ENCODE results near the gene NEDD8. TPM values are rescaled to one million over a fixed set of nuclear protein-coding genes. Genes with fewer than 3 reads are reported as not detected.
A peak's percentile ranks its signal among the peaks of the same experiment; 100 is the strongest.

NEDD8 gene
- total RNA-seq, 4 donors from 2014 or later: 42.2 to 113 (median 69.9) TPM

DNA sequence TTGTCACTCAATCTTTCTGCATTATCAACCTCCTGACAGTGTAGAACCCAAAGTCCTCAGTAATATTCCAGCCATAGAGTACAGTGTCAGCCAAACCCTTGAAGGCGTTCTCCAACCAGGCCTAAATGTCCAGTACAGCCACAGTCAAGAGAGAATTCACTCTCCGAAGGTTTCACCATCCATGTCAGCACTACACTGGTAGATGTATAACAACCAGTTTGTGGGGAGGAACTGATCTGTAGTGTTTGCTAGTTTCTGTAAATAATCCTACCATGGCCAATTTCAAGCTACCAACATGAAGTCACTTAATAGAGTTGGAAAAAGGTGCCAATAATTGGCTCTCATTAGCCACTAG, 15.8 kb downstream of the NEDD8 start:
- TF ChIP-seq EP300 (IDR thresholded peaks at IDR 0.05; ENCODE audit: low read depth) (no peak), POLR2A (IDR thresholded peaks at IDR 0.05) (no peak), POLR2AphosphoS5 (IDR thresholded peaks at IDR 0.05) (no peak)
- TF ChIP-seq, protein P1, sequence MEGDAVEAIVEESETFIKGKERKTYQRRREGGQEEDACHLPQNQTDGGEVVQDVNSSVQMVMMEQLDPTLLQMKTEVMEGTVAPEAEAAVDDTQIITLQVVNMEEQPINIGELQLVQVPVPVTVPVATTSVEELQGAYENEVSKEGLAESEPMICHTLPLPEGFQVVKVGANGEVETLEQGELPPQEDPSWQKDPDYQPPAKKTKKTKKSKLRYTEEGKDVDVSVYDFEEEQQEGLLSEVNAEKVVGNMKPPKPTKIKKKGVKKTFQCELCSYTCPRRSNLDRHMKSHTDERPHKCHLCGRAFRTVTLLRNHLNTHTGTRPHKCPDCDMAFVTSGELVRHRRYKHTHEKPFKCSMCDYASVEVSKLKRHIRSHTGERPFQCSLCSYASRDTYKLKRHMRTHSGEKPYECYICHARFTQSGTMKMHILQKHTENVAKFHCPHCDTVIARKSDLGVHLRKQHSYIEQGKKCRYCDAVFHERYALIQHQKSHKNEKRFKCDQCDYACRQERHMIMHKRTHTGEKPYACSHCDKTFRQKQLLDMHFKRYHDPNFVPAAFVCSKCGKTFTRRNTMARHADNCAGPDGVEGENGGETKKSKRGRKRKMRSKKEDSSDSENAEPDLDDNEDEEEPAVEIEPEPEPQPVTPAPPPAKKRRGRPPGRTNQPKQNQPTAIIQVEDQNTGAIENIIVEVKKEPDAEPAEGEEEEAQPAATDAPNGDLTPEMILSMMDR (IDR thresholded peaks at IDR 0.05): no peak
- Histone ChIP-seq H3K9me3 (no peaks in the 10 kb centered on the region), H3K36me3 (no peaks in the 10 kb centered on the region), H3K4me1 (peaks cover 15 to 33% (median 19%) of the 10 kb centered on the region in 4 donors), H3K27me3 (no peaks in the 10 kb centered on the region), H3K27ac (peak overlapping the region; percentile 88 to 97 (median 97)), H3K4me3 (peak overlapping the region in 1 of 4 donors; percentile 74)
- no peak for DNase-seq
- whole genome bisulfite sequencing, 2 donors (ENCODE audit: low coverage in 1 of 2): 84 to 86% methylated on average over 2 of the region's 2 CpGs
- intact Hi-C loops (cut with DNase I; ENCODE audit: low total_unique reads): no loop called here
- in situ Hi-C loops (cut with MboI; ENCODE audit: low pct_ligation_motif_present in 1 of 4, low pct_unique_long_range_greater_than_20kb in 1 of 4, low sequenced_read_pairs in 3 of 4): no loop called here

DNA sequence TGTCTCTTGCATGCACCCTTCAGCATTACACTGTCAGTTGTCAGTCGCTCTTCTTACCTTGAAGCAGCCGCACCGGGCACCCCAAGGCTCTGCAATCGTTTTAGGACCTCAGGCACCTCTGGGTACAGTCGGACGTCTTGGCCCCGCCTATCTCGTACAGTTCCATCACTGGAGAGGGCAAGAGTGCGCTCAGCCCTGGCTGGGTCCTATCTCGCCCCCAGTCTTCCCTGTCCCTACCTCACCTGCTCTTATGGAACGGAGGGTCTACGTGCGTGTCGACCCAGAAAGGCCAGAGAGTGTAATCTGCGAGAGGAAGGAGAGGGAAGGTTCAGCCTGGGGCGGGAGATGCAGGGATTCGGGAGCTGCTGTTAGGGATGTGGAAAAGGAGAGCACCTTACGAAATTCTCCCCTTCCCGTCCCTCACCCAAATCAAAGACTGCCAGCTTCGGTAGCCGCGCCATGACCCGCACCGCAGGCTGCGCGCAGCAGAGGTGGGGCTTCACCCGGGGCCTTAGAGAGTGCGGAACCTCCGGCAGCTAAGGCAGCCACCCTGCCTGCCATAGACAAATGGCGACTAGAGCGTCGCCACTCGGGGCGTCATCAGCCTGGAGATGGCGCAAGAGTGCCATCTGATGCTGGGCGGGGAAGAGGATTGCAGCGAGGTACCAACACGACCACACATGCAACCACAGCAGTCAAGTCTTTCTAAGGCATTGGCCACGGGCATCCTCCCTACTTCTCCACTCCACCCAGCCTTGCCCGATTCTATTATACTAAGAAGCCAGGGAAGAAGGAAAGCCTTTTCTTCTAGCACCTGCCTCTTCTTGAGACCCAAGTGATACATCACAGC, 16.4 kb downstream of the NEDD8 start, which contains the start of gene MDP1:
TSS of gene MDP1 (minus strand) at position 572 of the 850 bp plus-strand sequence. CDS start at position 461, 111 bp downstream.
- TF ChIP-seq, protein P1 (IDR thresholded peaks at IDR 0.05): peak; percentile 38 to 57 (median 42)
- TF ChIP-seq EP300 (IDR thresholded peaks at IDR 0.05; ENCODE audit: low read depth): no peak
- peak; percentile 87 to 94 (median 91) for TF ChIP-seq POLR2AphosphoS5 (IDR thresholded peaks at IDR 0.05)
- peak; percentile 93 for TF ChIP-seq POLR2A (IDR thresholded peaks at IDR 0.05)
- peak; percentile 90 for DNase-seq
- 0% methylated on average over 40 of the region's 40 CpGs; no CpG with 5 or more reads in 1 of the 2 donors for WGBS, 2 donors (ENCODE audit: low coverage in 1 of 2)
- Histone ChIP-seq H3K27ac (peak within 1 kb of the TSS; percentile 88 to 97 (median 97)), H3K4me3 (peak within 1 kb of the TSS; percentile 52 to 74 (median 69)), H3K4me1 (peaks cover 15 to 34% (median 19%) of the 10 kb centered on the region in 4 donors), H3K9me3 (no peaks in the 10 kb centered on the region), H3K27me3 (no peaks in the 10 kb centered on the region), H3K36me3 (peaks cover 0 to 3% (median under 1%) of the 10 kb centered on the region in 4 donors)
- intact Hi-C loops (cut with DNase I; ENCODE audit: low total_unique reads) (no loop called here), in situ Hi-C loops (cut with MboI; ENCODE audit: low pct_ligation_motif_present in 1 of 4, low pct_unique_long_range_greater_than_20kb in 1 of 4, low sequenced_read_pairs in 3 of 4) (no loop called here)

DNA sequence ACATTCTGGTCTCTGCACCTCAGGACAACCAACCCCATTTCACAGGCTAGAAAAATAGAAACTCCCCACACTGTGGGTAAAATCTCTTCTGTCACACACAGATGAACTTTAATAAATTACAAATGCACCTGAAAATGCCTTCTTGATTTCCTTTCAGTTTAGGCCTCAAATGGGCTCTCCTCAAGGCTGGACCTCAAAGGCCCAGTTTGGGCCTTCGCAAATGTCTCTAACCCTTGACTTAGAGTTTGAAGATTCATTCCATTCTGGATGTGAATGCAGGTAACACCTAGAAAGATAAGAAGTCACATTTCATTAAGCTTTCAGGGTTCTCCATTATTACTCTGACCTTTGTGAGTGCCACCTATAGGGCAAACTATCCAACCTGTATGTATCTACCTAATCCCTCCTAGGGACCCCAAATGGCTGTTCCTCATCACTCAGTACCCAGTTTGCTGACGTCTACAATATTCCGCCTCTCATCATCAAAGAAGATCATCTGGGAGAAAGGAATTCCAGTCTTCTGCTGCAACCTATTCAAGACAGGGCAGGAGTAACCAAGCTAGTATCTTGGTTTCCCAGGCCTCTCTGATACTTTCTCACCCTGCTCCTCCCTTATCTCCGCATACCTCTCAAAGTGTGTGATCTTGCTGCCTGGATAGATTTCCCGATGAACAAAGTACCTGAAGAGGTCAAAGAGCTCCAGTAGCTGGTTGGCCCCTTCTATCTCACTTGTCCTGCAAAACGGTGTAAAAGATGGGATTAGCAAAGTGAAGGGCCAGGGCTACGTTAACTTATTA, 18.1 kb downstream of the NEDD8 start:
- TF ChIP-seq, protein P1 (IDR thresholded peaks at IDR 0.05): no peak
- TF ChIP-seq POLR2A (IDR thresholded peaks at IDR 0.05) (no peak), EP300 (IDR thresholded peaks at IDR 0.05; ENCODE audit: low read depth) (no peak), POLR2AphosphoS5 (IDR thresholded peaks at IDR 0.05) (no peak)
- intact Hi-C loops (cut with DNase I; ENCODE audit: low total_unique reads): no loop called here
- peaks cover 0 to 18% (median 9%) of the 10 kb centered on the region in 4 donors for H3K36me3 ChIP-seq
- DNase-seq: no peak
- in situ Hi-C loops (cut with MboI; ENCODE audit: low pct_ligation_motif_present in 1 of 4, low pct_unique_long_range_greater_than_20kb in 1 of 4, low sequenced_read_pairs in 3 of 4): no loop called here
- 89 to 92% methylated on average over 5 to 7 of the region's 7 CpGs for WGBS, 2 donors (ENCODE audit: low coverage in 1 of 2)
- H3K4me3 ChIP-seq: peak overlapping the region in 3 of 4 donors; percentile 62 to 79 (median 69)
- H3K4me1 ChIP-seq: peaks cover 15 to 34% (median 19%) of the 10 kb centered on the region in 4 donors
- H3K9me3 ChIP-seq: no peaks in the 10 kb centered on the region
- no peaks in the 10 kb centered on the region for H3K27me3 ChIP-seq
- H3K27ac ChIP-seq: peak overlapping the region; percentile 97

All from transverse colon (tissue), 4 donors.